GM23248 (cell line): ENCODE data around the gene WDR27.

Experiments used
- EZH2 ChIP-seq: fragments of 200-600 bp; sonication (generic); IDR thresholded peaks from 2 replicates; pipeline ENCODE4 v1.6.1; 2018; ENCODE audit warnings: antibody characterized with exemption, mild to moderate bottlenecking; ENCODE audit not compliant: insufficient read depth, poor library complexity, severe bottlenecking
- EZH2phosphoT487 ChIP-seq: fragments of 200-600 bp; sonication (generic); IDR thresholded peaks from 2 replicates; pipeline ENCODE4 v1.6.1; 2018; ENCODE audit warnings: antibody characterized with exemption, moderate library complexity, mild to moderate bottlenecking, low read depth; ENCODE audit not compliant: insufficient read depth

DNA sequence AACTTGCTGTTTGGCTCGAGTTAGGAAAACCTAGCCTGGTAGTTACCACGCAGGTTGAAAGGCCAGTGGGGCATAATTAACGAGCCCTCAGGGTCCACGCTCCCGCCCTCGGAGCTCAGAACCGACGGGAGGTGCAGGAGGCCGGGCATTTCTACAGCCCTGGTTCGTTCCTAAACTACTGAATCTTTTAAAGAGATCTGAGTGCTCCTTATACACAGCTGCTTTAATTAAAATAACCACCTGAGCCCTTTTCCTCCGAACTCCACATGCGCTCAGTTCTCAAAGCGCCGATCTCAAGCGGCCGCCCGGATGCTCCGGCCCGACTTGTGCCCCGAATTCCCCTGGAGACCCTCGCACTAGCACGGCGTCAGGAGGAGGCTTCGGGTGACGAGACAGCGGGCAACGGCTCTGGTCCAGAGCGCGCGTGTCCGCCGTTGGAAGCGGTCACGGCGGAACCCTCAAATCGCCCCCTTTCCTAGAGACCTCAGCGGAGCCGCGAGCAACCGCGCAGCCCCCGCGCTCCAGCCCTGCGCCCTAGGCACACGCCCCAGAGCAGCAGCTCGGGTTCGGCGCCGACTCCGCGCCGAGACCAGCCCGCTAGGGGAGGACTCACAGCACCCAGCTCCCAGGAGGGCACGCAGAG, 397 bp downstream of the WDR27 start:
- TF ChIP-seq EZH2phosphoT487 = no peak
- TF ChIP-seq EZH2 = no peak
